Effector CD8-positive, alpha-beta T cell (primary cell): Measurements from ENCODE around the gene ELP4.
"Not testable (repeated sequence)": the region's sequence is repeated elsewhere in the genome, so short reads cannot be mapped to it uniquely, and the experiment has no call there.

Experiments
- DNase-seq: peaks from one replicate; lab custom pipeline; 2025; lab: John Stamatoyannopoulos, UW

Gene ELP4

DNA sequence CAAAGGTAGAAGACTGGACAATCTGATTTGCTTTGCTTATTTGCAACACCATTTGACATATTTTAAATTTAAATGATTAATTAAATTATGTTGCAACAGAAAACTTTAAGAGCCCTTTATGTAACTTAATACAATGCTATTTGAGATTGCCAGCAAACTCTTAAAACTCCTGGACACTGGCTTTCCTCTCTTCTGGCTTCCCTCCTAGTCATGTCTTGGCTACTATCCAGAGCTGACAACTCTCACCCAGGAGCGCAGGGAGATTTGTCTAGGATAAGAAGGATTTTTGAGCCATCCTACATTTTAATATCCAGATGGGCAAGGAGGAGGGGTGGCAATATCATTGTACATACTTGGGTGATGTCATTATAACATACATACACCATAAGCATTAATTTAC lies 134.3 kb downstream of the ELP4 start:
- DNase-seq, result no peak

DNA sequence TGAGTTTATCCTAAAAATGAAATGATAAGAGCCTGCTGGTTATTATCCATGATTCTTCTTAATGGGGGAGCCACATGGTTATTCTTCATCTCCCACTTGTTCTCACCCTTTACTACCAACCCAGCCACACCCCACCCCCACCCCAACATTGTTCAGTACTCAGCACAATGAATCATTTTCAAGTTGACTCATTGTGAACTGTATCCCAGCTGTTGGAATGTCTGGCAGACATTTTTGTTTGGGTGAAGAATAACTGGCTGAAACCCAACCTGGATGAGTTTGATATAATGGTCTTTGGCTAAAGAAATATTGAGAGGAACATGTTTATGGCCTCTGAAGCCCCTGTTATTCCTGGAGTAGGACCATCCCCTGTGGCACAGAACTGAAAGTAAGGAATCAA lies 136.2 kb downstream of the ELP4 start:
- DNase-seq, result no peak

DNA sequence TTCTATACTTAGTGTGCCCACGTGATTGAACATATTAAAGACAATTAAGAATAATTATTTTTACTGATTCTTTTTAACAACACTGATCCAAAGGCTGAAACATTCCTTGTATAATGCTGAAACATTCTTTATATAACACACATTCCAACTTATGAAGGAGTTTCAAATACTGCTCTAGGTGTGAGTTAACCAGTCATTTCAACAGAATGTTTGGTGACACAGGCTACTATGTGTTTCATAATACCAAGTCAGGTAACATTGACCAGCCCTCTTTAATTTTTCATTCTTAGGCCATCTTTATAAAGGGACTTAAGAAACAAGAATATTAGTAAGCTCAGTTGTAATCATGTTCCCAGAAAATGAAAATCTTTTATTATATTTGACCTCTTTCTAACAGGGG lies 136.6 kb downstream of the ELP4 start:
- no peak for DNase-seq

DNA sequence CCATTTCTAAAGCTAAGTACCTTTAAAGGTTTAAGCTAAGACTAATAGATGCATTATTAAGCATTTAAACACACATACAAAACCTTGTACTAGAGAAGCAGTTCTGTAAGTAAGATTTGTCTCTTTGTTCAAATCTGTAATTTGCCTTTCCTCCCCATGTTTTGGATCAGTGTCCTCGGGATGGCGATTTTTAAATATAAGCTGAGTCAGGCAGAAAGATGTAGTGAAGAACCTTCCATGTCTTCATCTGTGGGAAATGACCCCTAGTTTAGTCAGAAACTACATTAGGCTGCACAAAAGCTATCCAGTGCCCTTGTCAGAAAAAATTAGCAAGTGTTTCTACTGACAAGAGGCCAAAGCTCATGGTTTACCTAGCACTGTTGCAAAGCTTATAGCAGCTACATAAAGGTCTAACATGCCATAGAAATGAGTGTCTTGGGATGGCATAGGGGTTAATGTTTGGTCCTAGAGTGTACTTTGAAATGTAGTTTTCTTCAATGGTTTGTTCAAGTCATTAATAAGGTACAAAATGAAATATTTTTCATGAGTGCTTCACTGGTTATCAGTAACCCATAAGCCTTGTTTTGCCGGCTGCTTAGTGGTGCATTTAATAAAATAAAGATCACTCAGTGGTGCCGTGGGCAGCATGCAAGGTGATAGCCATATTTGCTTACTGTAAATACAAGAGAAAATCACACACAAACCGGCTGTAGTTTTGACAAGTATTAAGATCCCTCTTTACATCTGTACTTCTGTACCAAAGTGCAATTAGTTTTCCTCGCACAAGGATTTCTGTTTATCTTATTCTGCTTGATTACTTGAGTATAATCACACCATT lies 139.8 kb downstream of the ELP4 start:
- DNase-seq, result no peak

DNA sequence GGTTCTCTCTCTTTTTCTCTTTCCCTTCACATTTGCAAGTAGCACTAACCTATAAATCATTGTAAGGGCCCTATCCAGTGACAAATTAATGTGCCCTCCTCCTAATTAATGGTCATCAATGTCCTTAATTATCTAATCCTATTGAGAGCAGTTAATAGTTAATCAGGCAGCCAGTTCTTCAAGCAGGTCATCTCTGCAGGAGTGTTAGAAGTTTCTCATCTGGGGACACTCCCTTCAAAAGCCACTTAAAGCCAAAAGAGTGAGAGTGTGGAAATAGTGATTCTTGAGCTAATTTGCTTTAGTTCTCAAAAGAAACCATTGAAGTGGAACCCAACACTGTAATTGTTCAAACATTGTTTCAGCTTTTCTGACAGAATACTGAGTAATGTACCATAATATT lies 141.6 kb downstream of the ELP4 start:
- DNase-seq, result no peak

DNA sequence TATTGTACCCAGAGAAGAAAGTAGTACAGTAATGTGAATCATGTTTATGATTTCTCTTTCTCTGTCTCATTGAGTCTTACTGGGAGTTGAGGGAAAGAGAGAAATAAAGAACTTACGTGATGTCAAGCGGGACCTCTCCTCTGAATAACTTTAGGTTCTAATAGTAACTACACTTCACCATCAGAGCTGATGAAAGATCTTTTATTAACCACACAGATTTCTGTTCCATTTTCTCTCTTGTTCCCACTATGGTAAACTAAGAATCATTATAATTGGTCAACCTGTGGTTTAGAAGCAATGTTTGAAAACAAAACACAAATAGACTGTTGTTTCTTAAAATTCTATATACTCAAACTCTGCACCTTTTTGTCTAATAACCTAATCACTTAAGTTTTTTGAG lies 142.3 kb downstream of the ELP4 start:
- no peak for DNase-seq

DNA sequence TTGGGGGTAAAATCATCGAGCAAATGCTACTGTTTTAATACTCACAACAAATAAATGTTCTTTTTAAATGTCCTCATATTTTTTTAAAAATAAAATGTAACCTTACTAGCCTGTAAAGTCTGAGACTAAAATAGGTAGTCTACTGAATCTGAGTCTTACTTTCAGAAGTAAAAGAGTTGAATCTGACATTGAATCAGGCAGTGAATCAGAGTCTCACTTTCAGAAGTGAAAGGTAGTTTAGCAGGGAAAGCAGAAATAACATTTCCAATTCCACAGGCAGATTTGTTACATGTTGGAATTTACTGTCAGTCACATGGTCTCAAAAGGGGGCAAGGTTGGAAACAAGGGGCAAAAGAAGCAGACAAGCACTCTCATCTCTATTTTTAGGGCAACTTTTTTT lies 143.0 kb downstream of the ELP4 start:
- no peak for DNase-seq

DNA sequence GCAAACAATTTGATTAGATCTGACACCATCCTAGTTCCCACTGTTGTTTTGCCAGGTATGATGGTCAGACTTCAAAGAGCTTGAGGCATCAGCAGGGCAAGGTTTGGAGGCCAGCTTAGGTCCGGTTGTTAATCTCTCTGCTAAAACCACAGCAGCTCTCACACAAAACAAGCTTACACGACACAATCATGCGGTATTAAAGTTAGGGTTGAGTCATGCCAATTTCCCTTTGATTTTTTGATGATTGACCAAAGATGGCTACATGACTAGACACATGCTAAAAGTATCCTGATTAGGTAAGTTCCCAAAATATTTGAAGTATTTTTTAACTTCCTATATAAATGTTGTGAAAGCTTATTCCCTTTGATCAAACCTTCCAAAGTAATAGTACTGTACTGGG lies 145.9 kb downstream of the ELP4 start:
- DNase-seq, result no peak

DNA sequence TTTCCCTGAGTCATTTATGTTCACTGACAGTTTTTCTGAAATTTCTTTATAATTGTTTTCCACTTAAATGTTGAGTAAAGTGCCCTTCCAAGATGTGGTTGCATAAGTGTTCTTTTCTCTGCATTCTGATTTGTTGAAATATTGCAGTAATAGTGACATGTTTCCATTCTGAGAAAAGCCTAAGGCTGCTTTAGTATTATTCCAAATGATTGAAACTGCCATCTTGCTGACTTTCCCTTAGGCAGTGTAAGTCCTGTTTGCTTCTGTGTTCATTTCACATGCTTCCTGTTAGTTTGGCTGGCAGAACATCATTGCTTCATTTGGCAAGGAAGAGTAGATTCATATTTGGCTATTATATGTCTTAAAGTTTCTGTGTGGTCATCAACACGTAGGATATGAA lies 146.5 kb downstream of the ELP4 start:
- DNase-seq, result no peak

DNA sequence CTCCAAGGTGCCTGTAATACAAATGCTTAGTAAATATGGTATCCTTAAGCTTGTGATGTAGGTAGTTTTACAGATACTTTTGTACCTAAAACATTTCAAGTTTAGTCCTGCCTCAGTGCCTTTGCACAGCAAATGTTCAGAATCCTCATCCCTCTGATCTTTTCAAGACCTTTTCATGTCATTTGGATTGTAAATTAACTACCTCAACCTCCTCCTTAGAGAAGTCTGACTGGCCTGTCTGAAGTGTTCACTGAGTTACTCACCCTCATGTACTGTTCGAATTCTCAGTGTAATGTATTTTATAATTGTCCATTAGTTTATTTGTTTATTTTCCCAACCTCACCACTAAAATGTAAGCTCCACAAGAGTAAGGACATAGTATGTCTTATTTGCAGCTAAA lies 147.5 kb downstream of the ELP4 start:
- no peak for DNase-seq

DNA sequence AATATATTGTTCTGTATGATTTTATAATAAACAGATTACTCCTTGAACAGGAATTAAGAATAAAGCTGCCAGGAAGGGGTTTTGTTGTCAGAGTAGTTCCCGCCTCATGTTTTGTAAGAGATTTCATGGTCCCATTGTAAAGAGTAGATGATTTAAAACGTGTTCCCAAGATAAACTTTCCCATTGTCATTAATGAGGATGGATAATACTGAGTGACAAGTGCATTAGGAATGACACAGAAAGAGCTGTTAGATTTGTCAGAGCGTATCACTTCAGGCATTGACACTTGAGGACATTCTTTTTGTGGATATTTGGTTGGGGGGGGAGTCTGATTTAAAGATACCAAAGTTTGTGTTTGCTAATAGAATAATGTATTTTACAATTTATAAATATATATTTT lies 154.6 kb downstream of the ELP4 start:
- no peak for DNase-seq

DNA sequence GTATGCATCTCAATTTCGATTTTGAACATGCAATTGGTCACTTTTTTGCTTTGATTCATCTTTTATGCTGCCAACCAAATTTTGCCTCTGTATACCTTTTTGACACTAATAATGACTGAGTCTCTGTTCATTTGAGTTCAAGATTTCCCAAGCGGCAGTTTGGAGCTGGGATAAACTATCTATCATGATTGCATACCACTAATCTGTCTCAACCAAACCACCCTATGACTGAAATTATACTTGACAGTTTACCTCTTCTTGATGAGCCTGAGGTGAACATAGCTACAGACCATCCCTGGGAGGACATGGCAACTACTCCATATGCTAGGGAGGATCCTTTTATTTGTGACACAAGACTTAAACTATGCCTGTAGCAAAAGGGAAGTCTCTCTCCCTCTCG lies 155.4 kb downstream of the ELP4 start:
- no peak for DNase-seq

DNA sequence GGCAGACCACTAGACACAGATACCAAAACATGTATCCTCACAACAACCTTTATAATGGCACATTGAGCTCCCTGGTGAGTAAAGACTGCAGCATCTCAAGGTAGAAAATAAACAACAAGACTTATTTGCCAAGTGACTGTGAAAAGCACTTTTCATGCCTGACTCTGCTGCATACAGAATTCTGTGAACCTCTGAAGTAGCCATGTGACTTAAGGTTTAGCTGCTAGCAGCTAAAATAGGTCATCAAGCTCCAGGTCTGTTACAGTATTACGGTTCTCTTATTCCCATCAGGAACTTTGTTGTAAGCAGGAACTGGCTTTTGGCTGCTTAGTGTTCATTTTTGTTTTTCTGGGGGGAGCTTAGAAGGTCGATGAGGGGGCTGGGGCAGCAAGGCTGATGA lies 162.1 kb downstream of the ELP4 start:
- no peak for DNase-seq

DNA sequence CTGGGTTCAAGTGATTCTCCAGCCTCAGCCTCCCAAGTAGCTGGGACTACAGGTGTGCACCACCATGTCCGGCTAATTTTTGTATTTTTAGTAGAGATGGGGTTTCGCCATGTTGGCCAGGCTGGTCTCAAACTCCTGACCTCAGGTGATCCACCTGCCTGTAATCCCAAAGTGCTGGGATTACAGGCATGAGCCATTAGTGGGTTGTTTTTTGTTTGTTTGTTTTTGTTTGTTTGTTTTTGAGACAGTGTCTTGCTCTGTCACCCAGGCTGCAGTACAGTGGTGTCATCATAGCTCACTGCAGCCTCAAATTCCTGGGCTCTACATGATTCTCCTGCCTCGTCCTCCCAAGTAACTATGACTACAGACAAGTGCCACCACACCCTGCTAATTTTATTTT lies 163.5 kb downstream of the ELP4 start:
- not testable (repeated sequence) for DNase-seq

DNA sequence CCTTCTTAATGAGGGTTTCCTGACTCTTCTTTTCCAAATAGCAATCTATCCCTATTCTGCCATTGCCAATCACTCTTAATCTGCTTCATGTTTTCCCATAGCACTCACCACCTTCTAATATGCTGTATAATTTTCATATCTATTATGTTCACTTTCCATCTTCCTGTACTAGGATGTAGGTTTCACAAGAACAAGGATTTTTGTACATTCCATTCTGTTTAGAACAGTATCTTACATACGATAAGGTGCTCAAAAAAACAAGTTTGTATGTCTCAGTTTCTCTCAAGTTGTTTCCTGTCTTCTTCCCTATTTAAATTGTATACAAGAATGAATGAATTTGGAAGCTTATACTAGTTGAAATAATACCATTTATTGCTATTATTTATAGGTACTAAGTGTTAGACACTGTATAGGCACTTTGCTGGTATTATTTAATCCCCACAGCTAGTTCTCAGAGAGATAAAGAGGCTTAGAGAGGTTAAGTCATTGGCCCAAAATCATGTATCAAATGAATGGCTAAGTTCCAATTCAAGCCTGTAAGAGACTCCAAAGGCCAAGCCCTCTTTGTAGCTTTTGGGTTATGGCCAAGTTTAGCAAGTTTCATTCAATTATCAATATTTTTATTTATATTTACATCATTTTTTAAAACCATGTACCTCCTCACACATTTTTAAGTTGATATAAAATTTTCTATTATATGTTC lies 166.9 kb downstream of the ELP4 start:
- no peak for DNase-seq

DNA sequence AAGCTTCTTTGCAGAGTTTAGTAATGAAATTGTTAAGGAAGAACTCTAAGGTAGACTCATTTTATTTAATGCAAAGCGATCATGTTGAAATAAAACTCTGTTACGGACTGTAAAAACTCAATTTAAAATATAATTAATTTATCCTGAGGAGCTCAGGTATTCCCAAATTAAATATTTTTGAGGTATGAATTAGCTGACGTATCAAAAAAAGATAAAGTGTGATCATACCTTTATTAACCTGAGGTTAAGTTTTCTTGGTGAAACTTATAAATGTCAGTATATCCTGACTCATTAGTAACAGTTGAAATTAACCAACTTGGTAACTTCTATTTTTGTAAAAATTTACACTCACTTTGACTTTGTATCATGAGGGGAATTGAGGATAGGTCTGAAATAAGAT lies 171.2 kb downstream of the ELP4 start:
- DNase-seq, result no peak

DNA sequence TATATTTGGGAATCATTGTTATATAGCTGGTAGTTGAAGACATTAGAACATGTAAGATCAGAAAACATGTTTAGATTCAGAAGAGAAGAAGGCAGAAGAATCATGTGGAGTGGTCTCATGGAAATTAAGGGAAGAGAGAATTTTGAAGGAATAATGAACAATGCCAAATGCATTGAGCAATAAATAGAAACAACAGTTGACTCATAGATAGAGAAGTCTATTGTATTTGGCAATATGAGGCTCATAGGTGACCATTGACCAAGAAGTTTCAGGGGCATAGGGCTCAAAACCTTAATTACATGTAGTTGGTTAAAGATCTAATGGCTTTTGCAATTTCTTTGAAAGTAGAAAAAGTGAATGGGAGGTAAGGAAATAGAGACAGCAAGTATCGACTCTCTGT lies 177.7 kb downstream of the ELP4 start:
- no peak for DNase-seq

DNA sequence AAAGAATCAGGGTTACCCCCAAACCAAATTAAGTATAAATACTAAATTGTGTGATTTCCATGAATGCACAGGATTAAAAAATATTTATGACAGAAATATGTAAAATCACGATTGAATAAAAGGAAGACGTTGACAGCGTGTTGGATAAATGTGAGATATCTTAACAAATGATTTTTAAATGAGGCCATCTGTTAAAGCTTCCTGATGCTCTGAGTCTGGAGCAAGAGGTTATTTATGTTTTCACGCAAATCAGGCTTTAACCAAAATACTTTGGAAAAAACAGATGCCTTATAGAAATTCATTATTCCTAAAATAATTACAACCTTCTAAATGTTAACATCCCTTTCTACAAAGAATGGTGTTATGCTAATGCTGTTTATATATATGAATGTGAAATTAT lies 178.3 kb downstream of the ELP4 start:
- DNase-seq, result no peak

DNA sequence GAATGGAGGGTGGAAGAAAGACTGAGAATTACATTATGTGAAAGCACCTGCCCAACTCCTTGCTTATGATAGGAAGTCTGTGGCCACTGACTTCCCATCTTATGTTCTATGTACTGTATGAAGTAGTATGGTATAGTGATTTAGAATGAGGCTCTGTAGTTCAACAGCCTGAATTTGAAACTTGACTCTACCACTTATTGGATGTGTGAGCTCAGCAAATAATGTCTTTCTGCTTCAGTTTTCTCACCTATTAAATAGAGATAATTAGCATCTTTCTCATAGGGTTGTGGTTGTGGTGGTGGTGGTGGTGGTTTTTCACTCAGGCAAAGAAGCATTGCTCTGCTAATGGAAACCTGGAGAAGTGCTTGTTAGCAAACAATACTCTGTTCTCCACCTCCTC lies 180.0 kb downstream of the ELP4 start:
- no peak for DNase-seq

DNA sequence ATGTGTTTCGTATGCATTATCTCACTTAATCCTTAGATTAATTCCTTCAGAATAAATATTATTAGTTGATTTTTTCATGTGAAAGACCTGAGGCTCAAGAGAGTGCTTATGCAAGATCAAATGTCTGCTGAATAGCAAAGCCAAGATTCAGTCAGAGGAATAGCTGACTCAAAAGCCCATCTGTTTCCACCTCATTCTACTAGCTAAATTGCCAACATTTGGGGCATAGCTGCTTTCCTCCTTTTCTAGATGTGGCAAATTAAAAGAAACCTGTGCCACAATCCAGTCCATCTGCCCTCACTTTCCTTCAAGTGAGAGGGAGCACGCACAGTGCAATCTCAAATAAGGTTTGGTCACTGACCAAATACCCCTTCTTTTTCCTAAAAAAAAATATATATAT lies 180.5 kb downstream of the ELP4 start:
- no peak for DNase-seq

DNA sequence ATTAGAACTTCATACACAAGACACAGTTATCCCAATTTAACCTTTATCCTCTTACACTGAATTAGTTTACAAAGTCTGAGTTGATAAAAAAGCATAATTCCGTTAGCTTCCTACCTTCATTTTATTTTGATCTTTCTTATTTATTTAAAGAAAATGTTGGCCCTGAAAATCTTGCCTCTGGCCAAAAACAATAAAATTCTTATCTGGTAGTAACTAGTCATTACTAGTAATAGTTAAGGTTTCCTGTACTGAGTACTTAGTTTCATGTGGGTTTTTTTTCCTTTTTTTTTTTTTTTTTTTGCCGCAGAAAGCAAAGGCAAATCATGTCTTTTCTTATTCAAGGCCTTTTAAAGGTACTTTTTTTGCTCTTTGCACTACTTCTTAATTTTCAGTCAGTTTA lies 180.9 kb downstream of the ELP4 start:
- DNase-seq, result no peak

DNA sequence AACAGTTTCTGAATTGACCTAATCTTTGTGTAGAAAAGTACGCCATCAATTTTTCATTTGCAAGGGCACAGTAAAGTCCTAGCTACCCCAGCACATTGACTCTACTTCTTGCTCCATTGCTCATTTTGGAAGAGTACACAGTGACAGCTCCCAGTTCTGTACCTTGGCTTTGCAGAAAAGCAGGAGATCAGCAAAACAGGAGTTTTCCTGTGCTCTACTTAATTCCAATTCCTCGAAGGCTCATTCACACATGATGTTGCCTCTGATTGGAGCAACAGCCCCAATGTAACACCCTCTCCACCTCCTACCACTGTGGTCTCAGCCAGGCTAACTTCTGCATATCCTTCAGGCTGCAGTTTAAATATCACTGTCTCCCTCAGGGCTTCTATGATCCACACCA lies 182.9 kb downstream of the ELP4 start:
- DNase-seq, result no peak

DNA sequence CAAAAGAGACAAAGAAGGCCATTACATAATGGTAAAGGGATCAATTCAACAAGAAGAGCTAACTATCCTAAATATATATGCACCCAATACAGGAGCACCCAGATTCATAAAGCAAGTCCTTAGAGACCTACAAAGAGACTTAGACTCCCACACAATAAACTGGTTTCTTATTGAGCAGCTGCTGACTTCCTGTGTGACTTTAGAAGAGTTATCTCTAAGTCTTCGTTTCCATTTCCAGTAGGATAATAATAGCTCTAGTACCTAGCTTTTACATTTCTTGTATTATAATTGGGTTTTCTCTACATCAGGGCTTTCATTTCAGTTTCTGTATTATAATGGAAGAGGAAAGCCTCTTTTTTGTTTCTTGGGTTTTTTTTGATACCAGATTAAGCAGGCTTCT lies 187.5 kb downstream of the ELP4 start:
- DNase-seq, result not testable (repeated sequence)

DNA sequence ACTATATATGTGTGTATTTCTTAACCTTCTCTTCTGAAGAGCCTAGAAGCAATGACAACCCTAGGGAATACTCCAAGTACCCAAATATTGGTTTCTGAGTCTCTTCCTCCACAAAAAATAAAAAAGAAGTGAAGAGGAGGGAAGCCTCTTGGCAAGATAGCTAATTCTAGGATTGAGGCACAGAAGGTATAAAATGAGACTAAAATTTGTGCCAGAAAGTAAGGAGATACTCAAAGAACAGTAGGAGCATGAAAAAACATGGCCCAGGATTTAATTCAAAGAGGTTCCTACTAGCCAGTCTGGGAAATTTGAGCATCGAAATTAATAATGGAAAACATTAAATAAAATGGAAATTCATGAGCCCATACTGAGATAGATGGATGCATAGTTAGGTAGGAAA lies 189.5 kb downstream of the ELP4 start:
- no peak for DNase-seq
